Ovary (tissue), 9 donors: ENCODE results near the gene RIC3. TPM values are rescaled to one million over a fixed set of nuclear protein-coding genes. Genes with fewer than 3 reads are reported as not detected.

ENCODE experiments used
- DNase-seq, 5 donors: peaks; one replicate each; pipeline ENCODE4 v3.0.0-alpha.2; 2019 to 2020
- H3K27ac ChIP-seq, 2 donors: fragments of 200-600 bp; one replicate each; pipeline versions ENCODE4 v1.5.1 to v1.8.0; 2019 to 2022
- H3K27me3 ChIP-seq: fragments of 200-600 bp; one replicate; pipeline ENCODE4 v1.8.0; 2022
- H3K36me3 ChIP-seq: fragments of 200-600 bp; sonication (generic); one replicate; pipeline ENCODE4 v1.5.1; 2019
- H3K4me1 ChIP-seq: one replicate; pipeline ENCODE4 v1.8.1; 2013; ENCODE audit warnings: mild to moderate bottlenecking, moderate library complexity; ENCODE audit not compliant: insufficient read depth
- H3K4me3 ChIP-seq: fragments of 200-600 bp; sonication (generic); one replicate; pipeline ENCODE4 v1.5.1; 2017
- H3K9me3 ChIP-seq, 2 donors: fragments of 200-600 bp in 1 of 2; sonication (generic) in 1 of 2; one replicate each; pipeline versions ENCODE4 v1.5.1 to v1.8.1; 2013 to 2019; ENCODE audit warnings: mild to moderate bottlenecking in 1 of 2, moderate library complexity in 1 of 2
- CTCF ChIP-seq, 3 donors: fragments of 450-650 bp in 2 of 3; fragments of 200-600 bp in 1 of 3; IDR thresholded peaks; one replicate each; pipeline versions ENCODE4 v1.5.1 to v1.8.0; 2016 to 2022; ENCODE audit warnings: antibody characterized with exemption in 3 of 3, mild to moderate bottlenecking in 1 of 3
- EP300 ChIP-seq: sonication (generic); formaldehyde crosslinking; IDR thresholded peaks from one replicate; pipeline ENCODE4 v1.6.1; 2017; ENCODE audit warnings: antibody characterized with exemption
- POLR2A ChIP-seq: fragments of 450-650 bp; IDR thresholded peaks from one replicate; pipeline ENCODE4 v1.6.1; 2017; ENCODE audit warnings: antibody characterized with exemption, mild to moderate bottlenecking, moderate library complexity
- WGBS, 3 donors: extraction: QIAGEN DNeasy Blood & Tissue Kit in 1 of 3; methylation state at CpG; one replicate each; pipeline versions ENCODE4 v1.1.5 to v1.1.7; 2013 to 2017; 5-methylcytosine and 5-hydroxymethylcytosine counted together
- intact Hi-C, 4 donors: fragments of 100-400 bp; cut with DNase I; formaldehyde crosslinking; loops; one replicate each; pipeline versions ENCODE4 v1.11.0 to v1.15.1; 2022 to 2023
- polyA plus RNA-seq, 2 donors: library from polyadenylated mRNA; stranded (reverse); fragments of 200-250 nt in 1 of 2; fragments of 350-450 nt in 1 of 2; fragmentation: Illumina TruSeq in 1 of 2; extraction: RNeasy Lipid Tissue Mini Kit (QIAGEN cat#74804) in 1 of 2; gene quantifications; one replicate each; pipeline ENCODE4 v1.2.3, GENCODE V29; 2013 to 2014
- total RNA-seq, 7 donors: library from RNA; depleted of rRNA in 2 of 7; stranded (reverse); fragments of >200 nt in 2 of 7; fragmentation: NEBNext Ultra II Directional in 3 of 7; extraction: Animal tissue kit (Norgen Biotek cat#: 25700) in 3 of 7; gene quantifications; one replicate each; pipeline versions ENCODE4 v1.1.0 to v1.2.4, GENCODE V29; 2016 to 2023
- donor health status: DM: no; HTN: no; CAD: no; lungs with moderate emphysema.
- donor health status: DM: no; HTN: no; CAD: no.
- donor health status: Bipolar disorder and iron deficiency.
- donor health status: DM: yes; HTN: yes; CAD: no.
- donor health status: DM: no; HTN: no; CAD: no.
- donor health status: DM: yes; HTN: yes; CAD: no.

RIC3 gene
- total and polyA plus RNA-seq, 9 donors: 10.6 to 31.4 (median 26.3) TPM

GRCh38 chr11:8105666-8106065 lies 63.2 kb downstream of the RIC3 start:
- DNase-seq: no peak
- Histone ChIP-seq H3K27ac (no peak overlapping the region), H3K36me3 (no peaks in the 10 kb centered on the region), H3K9me3 (no peaks in the 10 kb centered on the region), H3K4me3 (no peak overlapping the region), H3K27me3 (no peaks in the 10 kb centered on the region), H3K4me1 (peaks cover 1% of the 10 kb centered on the region)
- intact Hi-C loops: no loop called here
- TF ChIP-seq CTCF (IDR thresholded peaks at IDR 0.05) (no peak), POLR2A (no peak), EP300 (no peak)
- 31 to 60% (median 41%) methylated on average over 3 of the region's 3 CpGs for WGBS, 3 donors

- H3K27ac ChIP-seq: no peak overlapping the region
- H3K36me3 ChIP-seq: no peaks in the 10 kb centered on the region
- no peaks in the 10 kb centered on the region for H3K4me1 ChIP-seq
- no peak for TF ChIP-seq POLR2A
- TF ChIP-seq CTCF (IDR thresholded peaks at IDR 0.05): no peak
- TF ChIP-seq EP300: no peak
- H3K9me3 ChIP-seq: no peaks in the 10 kb centered on the region
- no peak for DNase-seq
- no peaks in the 10 kb centered on the region for H3K27me3 ChIP-seq
- no peak overlapping the region for H3K4me3 ChIP-seq
- 84 to 96% (median 91%) methylated on average over 4 of the region's 4 CpGs for WGBS, 3 donors
- intact Hi-C loops: no loop called here
These were observed 63.7 kb downstream of the RIC3 start for GRCh38 chr11:8105133-8105532.

- no peak for TF ChIP-seq CTCF (IDR thresholded peaks at IDR 0.05)
- no peak for TF ChIP-seq EP300
- TF ChIP-seq POLR2A: no peak
- Histone ChIP-seq H3K4me3 (no peak overlapping the region), H3K27me3 (no peaks in the 10 kb centered on the region), H3K36me3 (no peaks in the 10 kb centered on the region), H3K4me1 (no peaks in the 10 kb centered on the region), H3K9me3 (no peaks in the 10 kb centered on the region), H3K27ac (no peak overlapping the region)
- intact Hi-C loops: no loop called here
- 90 to 96% (median 95%) methylated on average over 2 of the region's 2 CpGs for WGBS, 3 donors
- no peak for DNase-seq
These were observed 64.9 kb downstream of the RIC3 start for GRCh38 chr11:8103909-8104308.

GRCh38 chr11:8102965-8103364 lies 65.9 kb downstream of the RIC3 start:
- H3K4me3 ChIP-seq: no peak overlapping the region
- no peaks in the 10 kb centered on the region for H3K27me3 ChIP-seq
- no peak overlapping the region for H3K27ac ChIP-seq
- H3K4me1 ChIP-seq: no peaks in the 10 kb centered on the region
- WGBS, 3 donors: 83 to 85% (median 85%) methylated on average over 7 of the region's 7 CpGs
- H3K36me3 ChIP-seq: no peaks in the 10 kb centered on the region
- no peaks in the 10 kb centered on the region for H3K9me3 ChIP-seq
- TF ChIP-seq EP300: no peak
- TF ChIP-seq CTCF (IDR thresholded peaks at IDR 0.05): no peak
- TF ChIP-seq POLR2A: no peak
- no peak for DNase-seq
- intact Hi-C loops: no loop called here
